GM23338 (cell line): Measurements from ENCODE around the gene TANGO2. TPM values are rescaled to one million over a fixed set of nuclear protein-coding genes. Genes with fewer than 3 reads are reported as not detected.

Source experiments
- ATAC-seq: fragments of 200-7000 bp; cut with Tn5 transposase; 3 replicates; pipeline ENCODE4 v1.9.1; 2020
- DNase-seq: peaks from one replicate; pipeline ENCODE4 v3.0.0-alpha.2; 2015; ENCODE audit warnings: low spot score
- H2AFZ ChIP-seq: fragments of 200-600 bp; sonication (generic); 2 replicates; pipeline ENCODE4 v1.8.0; 2016; ENCODE audit warnings: antibody characterized with exemption, mild to moderate bottlenecking, moderate library complexity
- H3F3A ChIP-seq: fragments of 200-600 bp; sonication (generic); replicated peaks from 2 replicates; pipeline ENCODE4 v1.8.0; 2017; ENCODE audit warnings: antibody characterized with exemption, mixed run types, low read depth
- H3K27ac ChIP-seq: fragments of 200-600 bp; sonication (generic); 2 replicates; pipeline ENCODE4 v1.6.1; 2016; ENCODE audit warnings: low read depth
- H3K27me3 ChIP-seq: fragments of 200-600 bp; sonication (generic); 2 replicates; pipeline ENCODE4 v1.8.0; 2016; ENCODE audit warnings: mild to moderate bottlenecking, mixed run types, moderate library complexity; ENCODE audit not compliant: insufficient read depth
- H3K36me3 ChIP-seq: fragments of 200-600 bp; sonication (generic); 2 replicates; pipeline ENCODE4 v1.8.0; 2016; ENCODE audit warnings: mild to moderate bottlenecking; ENCODE audit not compliant: insufficient read depth
- H3K4me1 ChIP-seq: fragments of 200-600 bp; sonication (generic); 2 replicates; pipeline ENCODE4 v1.8.0; 2016; ENCODE audit warnings: mild to moderate bottlenecking, moderate library complexity; ENCODE audit not compliant: insufficient read depth
- H3K4me2 ChIP-seq: fragments of 200-600 bp; sonication (generic); 2 replicates; pipeline ENCODE4 v1.7.1; 2017; ENCODE audit warnings: mixed run types
- H3K4me3 ChIP-seq: fragments of 200-600 bp; sonication (generic); 2 replicates; pipeline ENCODE4 v1.6.1; 2016; ENCODE audit warnings: mixed run types
- H3K79me2 ChIP-seq: fragments of 200-600 bp; sonication (generic); replicated peaks from 2 replicates; pipeline ENCODE4 v1.8.0; 2017; ENCODE audit warnings: mild to moderate bottlenecking; ENCODE audit not compliant: insufficient read depth
- H3K9me2 ChIP-seq: fragments of 200-600 bp; sonication (generic); 2 replicates; pipeline ENCODE4 v1.8.0; 2017; ENCODE audit not compliant: insufficient read depth
- H4K20me1 ChIP-seq: fragments of 200-600 bp; sonication (generic); replicated peaks from 2 replicates; pipeline ENCODE4 v1.8.0; 2017; ENCODE audit warnings: mild to moderate bottlenecking; ENCODE audit not compliant: insufficient read depth
- H3K27ac Mint-ChIP-seq: 2 replicates; pipeline ENCODE4 v1.8.0; 2020; ENCODE audit warnings: inconsistent platforms, mild to moderate bottlenecking, moderate library complexity, mixed read lengths
- H3K27me3 Mint-ChIP-seq: 3 replicates; pipeline ENCODE4 v1.8.0; 2022; ENCODE audit warnings: low read depth, mild to moderate bottlenecking, moderate library complexity, mixed read lengths, inconsistent platforms; ENCODE audit not compliant: insufficient read depth, poor library complexity
- H3K36me3 Mint-ChIP-seq: 3 replicates; pipeline ENCODE4 v1.8.0; 2021; ENCODE audit warnings: low read depth, mild to moderate bottlenecking, inconsistent platforms, moderate library complexity, mixed read lengths
- H3K4me1 Mint-ChIP-seq: 3 replicates; pipeline ENCODE4 v1.8.0; 2020; ENCODE audit warnings: mild to moderate bottlenecking, inconsistent platforms, mixed read lengths
- H3K4me3 Mint-ChIP-seq: 3 replicates; pipeline ENCODE4 v1.8.0; 2021; ENCODE audit warnings: moderate library complexity, mild to moderate bottlenecking, inconsistent platforms, mixed read lengths
- H3K9me3 Mint-ChIP-seq: 3 replicates; pipeline ENCODE4 v1.8.0; 2020; ENCODE audit warnings: moderate library complexity, mild to moderate bottlenecking, inconsistent platforms, mixed read lengths
- EZH2 ChIP-seq: fragments of 200-600 bp; sonication (generic); IDR thresholded peaks from one replicate; pipeline ENCODE4 v1.8.0; 2017; ENCODE audit warnings: antibody characterized with exemption, mild to moderate bottlenecking, low read depth; ENCODE audit not compliant: unreplicated experiment
- EZH2phosphoT487 ChIP-seq: fragments of 200-600 bp; sonication (generic); IDR thresholded peaks from one replicate; pipeline ENCODE4 v1.8.1; 2018; ENCODE audit warnings: antibody characterized with exemption; ENCODE audit not compliant: unreplicated experiment
- JUNB ChIP-seq: IDR thresholded peaks from one replicate; pipeline ENCODE4 v1.6.1; 2016; ENCODE audit warnings: antibody characterized with exemption; ENCODE audit not compliant: unreplicated experiment
- NANOG ChIP-seq: IDR thresholded peaks from 2 replicates; pipeline ENCODE4 v1.6.1; 2016; ENCODE audit warnings: antibody characterized with exemption, borderline replicate concordance
- REST ChIP-seq: IDR thresholded peaks from one replicate; pipeline ENCODE4 v1.6.1; 2018; ENCODE audit warnings: antibody characterized with exemption; ENCODE audit not compliant: unreplicated experiment
- STAT1 ChIP-seq: IDR thresholded peaks from one replicate; pipeline ENCODE4 v1.6.1; 2016; ENCODE audit warnings: antibody characterized with exemption; ENCODE audit not compliant: unreplicated experiment
- ZNF331 ChIP-seq: fragments of 250-450 bp; sonication (Bioruptor Pico); IDR thresholded peaks from 2 replicates; pipeline ENCODE4 v1.5.0; 2020; ENCODE audit warnings: low read depth, mild to moderate bottlenecking, moderate library complexity
- ZNF462 ChIP-seq: fragments of 250-450 bp; sonication (Bioruptor Pico); IDR thresholded peaks from 2 replicates; pipeline ENCODE4 v1.5.0; 2020; ENCODE audit warnings: mild to moderate bottlenecking, moderate library complexity
- polyA plus RNA-seq: library from polyadenylated mRNA; unstranded; fragments of >200 nt; fragmentation: Nextera tagmentation; extraction: Ambion mirVana; gene quantifications from 2 replicates; pipeline ENCODE4 v1.2.1, GENCODE V29; 2016
- total RNA-seq: library from RNA; depleted of rRNA; stranded (reverse); fragments of >200 nt; shearing (Covaris generic); gene quantifications from 2 replicates; pipeline ENCODE4 v1.2.3, GENCODE V29; 2014
- TF ChIP-seq, protein P1 (sequence below), 2 experiments: fragments of 200-600 bp in 1 of 2; sonication (generic) in 1 of 2; conservative IDR thresholded peaks; 2 replicates each; pipeline versions ENCODE4 v1.5.1 to v1.6.1; 2016 to 2017; ENCODE audit warnings: antibody characterized with exemption in 2 of 2, low read depth in 2 of 2, mild to moderate bottlenecking in 2 of 2, moderate library complexity in 1 of 2
- TF ChIP-seq, protein P2 (sequence below): IDR thresholded peaks from 2 replicates; pipeline ENCODE4 v1.6.1; 2016; ENCODE audit warnings: antibody characterized with exemption

TANGO2 gene
- total and polyA plus RNA-seq, 2 experiments from 2014 or later = 6.9 to 15.0 TPM

DNA sequence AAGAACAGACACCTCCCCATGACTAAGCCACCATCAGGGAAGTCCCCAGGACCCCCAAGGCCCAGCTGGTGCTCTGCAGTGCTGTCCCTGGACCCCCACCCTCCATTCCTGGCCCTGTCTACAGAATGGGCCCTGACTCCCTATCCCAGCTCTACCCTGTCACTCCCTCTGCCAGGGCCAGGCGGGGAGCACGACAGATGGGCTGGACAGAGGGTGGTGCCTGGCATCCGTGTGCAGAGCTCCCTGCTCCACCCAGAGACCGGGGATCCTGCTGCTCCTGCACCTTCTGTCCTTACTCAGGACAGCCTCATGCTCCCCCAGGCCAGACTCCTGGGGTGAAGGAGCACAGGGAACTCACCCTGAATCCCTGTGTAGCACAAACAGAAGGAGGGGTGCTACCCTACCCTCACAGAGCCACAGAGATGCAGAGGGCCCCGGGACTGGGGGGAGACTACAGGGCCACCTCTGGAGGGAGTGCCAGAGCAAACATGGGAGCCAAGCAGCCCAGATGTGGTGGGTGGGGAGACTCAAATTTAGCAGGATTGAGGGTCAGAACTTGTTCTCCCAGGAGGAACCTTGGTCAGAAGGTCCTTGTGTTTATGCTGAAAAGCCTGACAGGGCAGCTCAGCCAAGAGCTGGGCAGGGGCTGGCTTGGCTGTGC, 6.3 kb upstream of the TANGO2 start (continued):
- no peak for TF ChIP-seq ZNF462 (CRISPR knock-in tag)

- peaks cover 43% of the 10 kb centered on the region for H3K27me3 ChIP-seq
- no peaks in the 10 kb centered on the region for H3K79me2 ChIP-seq
- Mint-ChIP-seq H3K27ac (no peak overlapping the region), H3K4me1 (peaks cover 2% of the 10 kb centered on the region; the same call in 2 of the 3 replicates), H3K9me3 (no peaks in the 10 kb centered on the region), H3K27me3 (peaks cover 41% of the 10 kb centered on the region), H3K36me3 (no peaks in the 10 kb centered on the region; the same call in 2 of the 3 replicates), H3K4me3 (peak overlapping the region; percentile 63)
- no peaks in the 10 kb centered on the region for H3K9me2 ChIP-seq
- H2AFZ ChIP-seq = no peak overlapping the region
- peak overlapping the region; percentile 83; the same call in 1 of the 2 replicates for H3K4me2 ChIP-seq
- H3K27ac ChIP-seq = no peak overlapping the region
- peak overlapping the region; percentile 87 for H3K4me3 ChIP-seq
- no peaks in the 10 kb centered on the region for H4K20me1 ChIP-seq
- no peaks in the 10 kb centered on the region for H3K36me3 ChIP-seq
- ATAC-seq (no peak), DNase-seq (no peak)
- H3F3A ChIP-seq = no peaks in the 10 kb centered on the region
- H3K4me1 ChIP-seq = peaks cover 10% of the 10 kb centered on the region; the same call in 1 of the 2 replicates
- TF ChIP-seq, protein P1, sequence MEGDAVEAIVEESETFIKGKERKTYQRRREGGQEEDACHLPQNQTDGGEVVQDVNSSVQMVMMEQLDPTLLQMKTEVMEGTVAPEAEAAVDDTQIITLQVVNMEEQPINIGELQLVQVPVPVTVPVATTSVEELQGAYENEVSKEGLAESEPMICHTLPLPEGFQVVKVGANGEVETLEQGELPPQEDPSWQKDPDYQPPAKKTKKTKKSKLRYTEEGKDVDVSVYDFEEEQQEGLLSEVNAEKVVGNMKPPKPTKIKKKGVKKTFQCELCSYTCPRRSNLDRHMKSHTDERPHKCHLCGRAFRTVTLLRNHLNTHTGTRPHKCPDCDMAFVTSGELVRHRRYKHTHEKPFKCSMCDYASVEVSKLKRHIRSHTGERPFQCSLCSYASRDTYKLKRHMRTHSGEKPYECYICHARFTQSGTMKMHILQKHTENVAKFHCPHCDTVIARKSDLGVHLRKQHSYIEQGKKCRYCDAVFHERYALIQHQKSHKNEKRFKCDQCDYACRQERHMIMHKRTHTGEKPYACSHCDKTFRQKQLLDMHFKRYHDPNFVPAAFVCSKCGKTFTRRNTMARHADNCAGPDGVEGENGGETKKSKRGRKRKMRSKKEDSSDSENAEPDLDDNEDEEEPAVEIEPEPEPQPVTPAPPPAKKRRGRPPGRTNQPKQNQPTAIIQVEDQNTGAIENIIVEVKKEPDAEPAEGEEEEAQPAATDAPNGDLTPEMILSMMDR (conservative IDR thresholded peaks at IDR 0.05; ENCODE audit: low read depth in 2 of 2) = no peak
- no peak for TF ChIP-seq REST
- no peak for TF ChIP-seq NANOG
- TF ChIP-seq STAT1 = no peak
- TF ChIP-seq EZH2phosphoT487 = no peak
- no peak for TF ChIP-seq JUNB
- TF ChIP-seq ZNF331 (CRISPR knock-in tag) = no peak
- no peak for TF ChIP-seq EZH2
- TF ChIP-seq, protein P2, sequence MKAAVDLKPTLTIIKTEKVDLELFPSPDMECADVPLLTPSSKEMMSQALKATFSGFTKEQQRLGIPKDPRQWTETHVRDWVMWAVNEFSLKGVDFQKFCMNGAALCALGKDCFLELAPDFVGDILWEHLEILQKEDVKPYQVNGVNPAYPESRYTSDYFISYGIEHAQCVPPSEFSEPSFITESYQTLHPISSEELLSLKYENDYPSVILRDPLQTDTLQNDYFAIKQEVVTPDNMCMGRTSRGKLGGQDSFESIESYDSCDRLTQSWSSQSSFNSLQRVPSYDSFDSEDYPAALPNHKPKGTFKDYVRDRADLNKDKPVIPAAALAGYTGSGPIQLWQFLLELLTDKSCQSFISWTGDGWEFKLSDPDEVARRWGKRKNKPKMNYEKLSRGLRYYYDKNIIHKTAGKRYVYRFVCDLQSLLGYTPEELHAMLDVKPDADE = no peak
Measured at GRCh38 chr22:20015187-20015625, 5.7 kb upstream of the TANGO2 start.
